NCI-H524 (cell line): Measurements from ENCODE around the gene ABCA13.
A peak's percentile ranks its signal among the peaks of the same experiment; 100 is the strongest.
"Not testable (repeated sequence)": the region's sequence is repeated elsewhere in the genome, so short reads cannot be mapped to it uniquely, and the experiment has no call there.

Experiments used
- DNase-seq, 2 experiments: peaks; one replicate each; lab custom pipeline; 2025; lab: John Stamatoyannopoulos, UW

The ABCA13 gene

GRCh38 chr7:48176356-48176893 lies 5.2 kb downstream of the ABCA13 start:
- DNase-seq: no peak

- DNase-seq: no peak
These were observed 6.0 kb downstream of the ABCA13 start for GRCh38 chr7:48177271-48177670.

DNA sequence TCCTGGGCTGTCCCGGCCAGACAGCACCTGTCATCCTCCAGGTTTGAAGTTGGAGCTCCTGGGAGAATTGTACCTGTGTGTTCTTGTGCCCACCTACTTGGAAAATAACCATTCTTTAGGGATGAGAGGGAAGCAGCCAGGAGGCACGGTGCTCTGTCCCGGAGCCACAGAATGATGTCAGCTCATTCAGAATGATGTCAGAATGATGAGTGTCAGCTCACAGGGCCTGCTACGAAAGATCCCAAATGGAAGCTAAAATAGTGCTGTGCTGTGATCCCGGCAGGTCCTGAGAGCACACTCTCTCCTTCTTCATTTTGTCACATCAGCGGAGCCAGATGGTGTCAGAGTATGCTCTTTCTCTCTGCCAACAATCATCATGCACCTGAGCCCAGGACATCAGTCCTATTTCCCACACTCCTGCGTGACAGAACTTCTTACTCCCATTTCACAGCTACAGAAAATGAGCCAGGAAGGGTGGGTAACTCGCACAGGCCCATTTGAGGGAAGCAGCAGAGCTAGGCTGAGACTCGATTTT lies 8.3 kb downstream of the ABCA13 start:
- DNase-seq: peak in 1 of 2 experiments; percentile 7

DNA sequence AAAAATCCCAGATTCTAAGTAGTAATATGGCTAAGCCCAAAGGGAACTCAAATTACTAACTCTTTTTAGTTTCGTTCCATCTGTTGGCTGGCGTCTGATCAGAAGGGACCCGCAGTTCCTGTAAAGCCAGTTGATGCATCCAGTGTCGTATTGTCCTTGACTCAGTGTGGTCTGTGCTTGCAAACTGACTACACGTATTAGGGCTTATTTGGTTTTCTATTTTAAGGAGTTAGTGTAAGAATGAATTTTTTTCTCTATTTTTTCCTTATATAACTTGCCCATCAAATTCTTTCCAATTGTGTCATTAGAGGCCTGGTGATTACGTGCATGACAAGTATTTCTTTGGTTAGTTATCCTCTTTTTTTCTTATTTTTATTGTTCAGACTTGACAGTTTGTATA lies 9.7 kb downstream of the ABCA13 start:
- DNase-seq: no peak

DNA sequence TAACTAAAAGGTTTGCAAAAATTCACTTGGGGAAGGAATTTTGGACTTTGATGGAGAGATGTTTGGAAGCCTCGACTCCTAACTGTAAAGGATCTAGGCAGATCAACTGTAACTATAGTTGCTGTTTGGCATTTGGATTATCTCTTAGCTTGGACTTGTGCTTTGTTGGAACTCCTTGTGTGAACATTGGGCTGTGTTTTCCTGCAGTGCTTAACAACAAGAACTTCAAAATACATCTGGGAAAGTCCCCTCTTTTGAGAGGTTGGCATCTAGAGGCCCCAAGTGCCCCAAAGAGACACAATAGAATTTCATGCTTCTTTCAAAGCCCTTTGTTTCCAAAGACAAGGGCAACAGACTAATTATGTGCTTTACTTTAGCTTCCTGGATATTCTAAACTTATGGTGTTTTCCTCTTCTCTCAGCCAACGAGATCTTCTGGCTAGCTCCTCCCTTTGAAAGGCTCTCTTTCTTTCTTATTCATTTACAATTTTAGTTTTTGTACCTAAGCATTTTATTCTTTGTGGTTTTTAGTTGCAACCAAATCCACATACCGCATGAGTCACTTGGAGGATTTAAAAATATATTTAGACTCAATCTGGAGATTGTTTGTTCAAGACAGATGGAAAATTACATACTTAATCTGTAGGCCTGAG lies 11.6 kb downstream of the ABCA13 start:
- no peak for DNase-seq

- peak in 1 of 2 experiments; percentile 63 for DNase-seq
These were observed 12.1 kb downstream of the ABCA13 start for GRCh38 chr7:48183370-48183743.

- DNase-seq: no peak
These were observed 12.7 kb downstream of the ABCA13 start for GRCh38 chr7:48183965-48184364.

DNA sequence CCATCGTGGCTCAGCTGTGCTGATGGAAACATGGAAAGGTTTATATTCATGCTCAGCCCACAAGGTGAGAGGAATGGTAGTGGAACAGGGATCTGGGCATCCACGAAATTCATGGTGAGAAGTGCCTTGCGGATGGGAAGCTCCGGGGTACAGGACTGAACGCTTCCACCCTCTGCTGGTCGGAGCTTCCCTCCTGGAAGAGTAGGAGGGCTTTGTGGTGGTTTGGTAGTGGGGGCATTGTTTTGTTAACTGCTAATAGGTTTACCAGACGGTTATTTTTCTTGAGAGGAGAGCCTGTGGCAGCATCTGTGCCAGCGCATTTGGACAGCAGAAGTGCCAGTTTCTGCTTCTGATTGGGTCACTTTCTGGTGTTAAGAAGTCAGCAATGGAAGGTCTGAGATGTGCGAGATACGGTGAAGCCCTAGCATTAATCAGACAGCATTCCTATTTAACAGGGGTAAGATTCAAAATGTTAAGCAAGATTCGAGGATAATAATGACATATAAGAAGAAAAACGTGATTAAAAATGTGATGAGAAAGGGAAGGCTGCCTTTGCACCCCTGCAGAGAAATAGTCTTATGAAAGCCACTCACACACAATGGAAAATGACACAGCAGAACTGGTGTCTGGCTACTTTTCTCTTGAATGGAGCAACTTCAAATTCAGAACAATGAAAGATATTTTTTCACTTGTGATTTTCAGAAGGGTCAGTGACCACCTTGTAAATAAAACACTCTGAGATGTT lies 17.7 kb downstream of the ABCA13 start:
- DNase-seq: no peak

DNA sequence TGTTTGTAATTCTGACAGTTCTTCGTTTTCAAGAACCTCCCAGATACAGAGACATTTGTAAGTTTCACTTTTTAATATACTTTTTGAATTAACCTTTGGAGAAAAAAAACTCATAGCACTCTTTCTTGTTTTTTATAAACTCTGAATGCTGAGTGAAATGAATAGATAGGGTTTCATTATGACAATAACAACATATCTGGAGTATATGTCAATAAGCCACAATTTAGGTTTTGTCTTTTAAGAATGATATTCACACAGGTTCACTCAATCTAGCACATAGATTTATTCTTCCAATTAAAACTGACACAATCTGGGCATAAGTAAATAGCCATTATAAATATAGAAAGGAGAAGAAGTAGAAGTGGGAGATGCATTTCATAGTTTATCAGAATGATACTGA lies 21.7 kb downstream of the ABCA13 start:
- DNase-seq: no peak

GRCh38 chr7:48193421-48193820 lies 22.2 kb downstream of the ABCA13 start:
- DNase-seq: no peak

- DNase-seq: not testable (repeated sequence)
These were observed 29.8 kb downstream of the ABCA13 start for GRCh38 chr7:48200946-48201589.

- DNase-seq: not testable (repeated sequence)
These were observed 31.7 kb downstream of the ABCA13 start for GRCh38 chr7:48202916-48203315.

DNA sequence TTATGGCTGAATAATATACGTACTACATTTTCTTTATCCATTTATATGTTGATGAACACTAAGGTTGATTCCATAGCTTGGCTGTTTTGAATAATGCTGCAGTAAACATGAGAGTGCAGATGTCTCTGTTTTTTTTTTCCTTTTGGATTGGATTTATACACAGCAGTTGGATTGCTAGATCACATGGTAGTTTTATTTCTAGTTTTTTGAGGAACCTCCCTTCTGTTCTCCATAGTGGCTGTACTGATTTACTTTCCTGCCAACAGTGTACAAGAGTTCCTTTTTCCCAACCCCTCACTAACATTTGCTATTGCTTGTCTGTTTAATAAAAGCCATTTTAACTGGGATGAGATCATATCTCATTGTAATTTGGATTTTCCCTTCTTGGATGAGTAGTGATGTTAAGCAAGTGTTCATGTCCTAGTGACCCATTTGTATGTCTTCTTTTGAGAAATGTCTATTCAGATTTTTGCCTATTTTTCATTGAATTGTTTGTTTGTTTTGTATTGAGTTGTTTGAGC lies 36.0 kb downstream of the ABCA13 start:
- no peak for DNase-seq

DNA sequence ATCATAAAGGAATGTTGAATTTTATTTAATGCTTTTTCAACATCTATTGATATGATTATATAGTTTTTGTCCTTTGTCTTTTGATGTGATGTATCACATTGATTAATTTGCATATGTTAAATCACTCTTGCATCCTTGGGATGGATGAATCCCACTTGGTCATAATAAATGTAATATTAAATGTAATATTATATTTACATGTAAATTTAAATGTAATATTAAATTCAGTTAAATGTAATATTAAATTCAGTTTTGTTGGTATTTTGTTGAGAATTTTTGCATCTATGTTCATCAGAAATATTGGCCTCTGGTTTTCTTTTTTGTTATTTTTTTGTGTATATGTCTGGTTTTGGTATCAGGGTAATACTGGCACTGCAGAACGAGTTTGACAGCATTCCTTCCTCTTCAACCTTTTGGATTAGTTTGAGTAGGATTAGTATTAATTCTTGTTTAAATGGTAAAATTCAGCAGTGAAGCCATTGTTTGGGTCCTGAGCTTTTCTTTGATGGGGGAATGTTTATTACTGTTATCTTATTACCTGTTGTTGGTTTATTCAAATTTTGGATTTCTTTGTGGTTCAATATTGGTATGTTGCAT lies 37.8 kb downstream of the ABCA13 start:
- DNase-seq: no peak

DNA sequence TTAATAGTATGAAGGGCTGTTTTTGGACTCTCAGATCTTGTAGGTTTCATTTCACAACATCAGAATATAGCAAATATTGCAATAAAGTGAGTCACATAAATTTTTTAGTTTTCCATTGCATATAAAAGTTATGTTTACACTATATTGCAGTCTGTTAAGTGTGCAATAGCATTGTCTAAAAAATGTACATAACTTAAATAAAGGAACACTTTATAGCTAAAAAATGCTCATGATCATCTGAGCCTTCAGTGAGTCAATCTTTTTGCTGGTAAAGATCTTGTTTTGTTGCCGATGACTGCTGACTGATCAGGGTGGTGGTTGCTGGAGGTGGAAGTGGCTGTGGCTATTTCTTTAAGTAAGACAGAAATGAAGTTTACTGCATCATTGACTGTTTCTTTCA lies 42.0 kb downstream of the ABCA13 start:
- no peak for DNase-seq

DNA sequence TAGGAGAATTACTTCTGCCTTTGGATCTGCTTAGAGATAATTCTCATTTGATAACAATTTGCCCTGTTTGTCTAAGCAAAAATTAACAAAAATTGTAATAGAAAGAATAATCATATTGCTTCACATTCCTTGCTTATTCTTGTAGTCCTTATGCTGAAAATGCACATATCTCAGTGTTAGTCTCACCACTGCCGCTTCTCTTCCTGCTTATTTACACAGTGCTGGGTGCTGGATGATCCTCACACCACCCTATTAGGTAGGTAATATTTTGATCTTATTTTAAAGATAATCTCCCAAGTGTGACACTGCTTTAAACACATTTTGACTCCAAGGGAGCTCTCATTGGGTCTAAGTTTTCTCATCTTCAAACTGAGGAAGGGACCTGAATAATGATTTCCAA lies 46.0 kb downstream of the ABCA13 start:
- no peak for DNase-seq

GRCh38 chr7:48217753-48218152 lies 46.5 kb downstream of the ABCA13 start:
- DNase-seq: no peak

DNA sequence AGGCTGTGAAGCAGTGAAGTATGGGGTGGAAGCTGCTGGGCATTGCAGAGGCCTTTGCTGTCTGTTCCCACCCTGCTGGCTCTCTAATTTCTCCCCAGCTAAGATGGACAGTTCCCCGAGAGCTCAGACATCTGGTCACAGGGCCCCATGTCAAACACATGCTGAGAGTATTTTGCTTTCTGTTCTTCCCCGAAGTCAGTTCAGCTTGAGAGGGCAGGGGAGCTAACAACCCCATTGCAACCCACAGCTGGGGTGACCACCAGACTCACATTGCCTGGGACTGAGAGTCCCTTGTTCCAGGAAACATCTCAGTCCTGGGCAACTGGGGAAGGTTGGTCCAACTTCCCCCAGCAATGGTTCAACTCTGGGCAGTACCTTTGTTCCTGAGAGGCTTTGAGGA lies 52.8 kb downstream of the ABCA13 start:
- DNase-seq: no peak

- DNase-seq: no peak
These were observed 53.8 kb downstream of the ABCA13 start for GRCh38 chr7:48225101-48225500.

GRCh38 chr7:48237354-48237753 lies 66.1 kb downstream of the ABCA13 start:
- no peak for DNase-seq

- DNase-seq: no peak
These were observed 71.6 kb downstream of the ABCA13 start for GRCh38 chr7:48242846-48243245.

- DNase-seq: no peak
These were observed 73.6 kb downstream of the ABCA13 start for GRCh38 chr7:48244864-48245271.
